AG04449 (cell line): ENCODE results near the gene SETD1B.

Experiments
- CTCF ChIA-PET: fragments of 350-600 bp; formaldehyde crosslinking; extraction: SDS; loops from one replicate; lab custom pipeline; 2021; ENCODE audit warnings: antibody characterized with exemption; lab: Yijun Ruan, JAX
- POLR2A ChIA-PET: fragments of 400-600, 350-600 bp; formaldehyde crosslinking; extraction: SDS; loops from one replicate; lab custom pipeline; 2020; ENCODE audit warnings: antibody characterized with exemption, inconsistent platforms; lab: Yijun Ruan, JAX
- DNase-seq: peaks from one replicate; pipeline ENCODE4 v3.0.0-alpha.2; 2010; ENCODE audit warnings: low read depth, low spot score
- H3K4me3 ChIP-seq: 2 replicates; pipeline ENCODE4 v1.5.1; 2011; ENCODE audit warnings: low read depth, mild to moderate bottlenecking, control low read depth, low read length
- CTCF ChIP-seq: IDR thresholded peaks from one replicate; pipeline ENCODE4 v1.5.1; 2011; ENCODE audit warnings: mild to moderate bottlenecking, moderate library complexity, low read length, control low read depth, inconsistent platforms; ENCODE audit not compliant: insufficient read depth; ENCODE audit errors: missing control alignments

Gene SETD1B

DNA sequence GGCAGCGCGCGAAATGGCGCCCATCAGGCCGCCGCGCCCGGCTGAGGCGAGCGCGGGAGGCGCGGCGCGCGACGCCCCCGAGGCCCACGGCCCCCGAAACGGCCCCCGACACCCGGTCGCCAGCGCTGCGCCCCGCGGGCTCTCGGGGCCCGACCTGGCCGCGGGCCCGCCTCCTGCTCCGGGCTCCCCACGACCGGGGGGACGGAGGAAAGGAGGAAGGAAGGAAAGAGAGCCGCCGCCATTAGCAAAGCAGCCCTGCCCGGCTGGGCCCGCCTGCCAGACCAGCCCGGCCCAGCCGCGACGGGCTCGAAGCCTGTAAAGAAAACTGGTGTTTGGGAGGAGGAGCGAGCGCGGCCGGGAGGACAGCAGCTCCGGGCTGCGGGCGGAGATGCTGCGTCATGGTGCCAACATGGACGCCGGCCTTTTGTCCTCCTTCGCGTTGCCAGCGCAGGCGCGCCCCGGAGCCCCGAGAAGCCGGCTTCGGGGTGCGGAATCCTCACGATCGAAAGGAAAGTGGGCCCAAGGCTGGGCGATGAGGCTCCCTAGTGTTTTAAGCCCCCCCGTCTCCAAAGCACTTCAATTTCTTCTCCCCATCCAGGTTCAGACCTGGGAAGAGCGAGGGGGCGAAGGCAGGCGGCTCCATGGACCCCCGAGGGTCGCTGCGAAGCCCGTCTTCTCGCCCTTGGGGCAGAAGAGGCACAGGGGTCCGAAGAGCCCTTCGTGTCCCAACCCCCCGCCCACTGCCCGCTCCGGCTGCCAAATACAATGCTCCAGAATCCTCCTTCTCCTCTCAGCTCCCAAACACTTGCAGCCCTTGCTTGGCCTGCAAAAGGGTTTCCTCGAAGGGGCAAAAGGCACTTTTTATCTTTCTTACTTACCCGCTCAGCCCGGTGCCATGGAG lies 2.9 kb upstream of the SETD1B start:
- ChIA-PET CTCF (interaction anchor here (0.9 to 32.5 kb wide), 4 partner anchors 5 to 87 kb away, joined by 3 to 1100 read pairs (median 552); partner anchors contain the start of genes PSMD9, RHOF and SETD1B), POLR2A (interaction anchor here (0.7 to 4.5 kb wide), 5 partner anchors 10 to 88 kb away, joined by 3 to 27 read pairs (median 4); partner anchors contain the start of gene PSMD9)
- H3K4me3 ChIP-seq, result peak overlapping the region; percentile 69
- TF ChIP-seq CTCF, result no peak
- no peak for DNase-seq

DNA sequence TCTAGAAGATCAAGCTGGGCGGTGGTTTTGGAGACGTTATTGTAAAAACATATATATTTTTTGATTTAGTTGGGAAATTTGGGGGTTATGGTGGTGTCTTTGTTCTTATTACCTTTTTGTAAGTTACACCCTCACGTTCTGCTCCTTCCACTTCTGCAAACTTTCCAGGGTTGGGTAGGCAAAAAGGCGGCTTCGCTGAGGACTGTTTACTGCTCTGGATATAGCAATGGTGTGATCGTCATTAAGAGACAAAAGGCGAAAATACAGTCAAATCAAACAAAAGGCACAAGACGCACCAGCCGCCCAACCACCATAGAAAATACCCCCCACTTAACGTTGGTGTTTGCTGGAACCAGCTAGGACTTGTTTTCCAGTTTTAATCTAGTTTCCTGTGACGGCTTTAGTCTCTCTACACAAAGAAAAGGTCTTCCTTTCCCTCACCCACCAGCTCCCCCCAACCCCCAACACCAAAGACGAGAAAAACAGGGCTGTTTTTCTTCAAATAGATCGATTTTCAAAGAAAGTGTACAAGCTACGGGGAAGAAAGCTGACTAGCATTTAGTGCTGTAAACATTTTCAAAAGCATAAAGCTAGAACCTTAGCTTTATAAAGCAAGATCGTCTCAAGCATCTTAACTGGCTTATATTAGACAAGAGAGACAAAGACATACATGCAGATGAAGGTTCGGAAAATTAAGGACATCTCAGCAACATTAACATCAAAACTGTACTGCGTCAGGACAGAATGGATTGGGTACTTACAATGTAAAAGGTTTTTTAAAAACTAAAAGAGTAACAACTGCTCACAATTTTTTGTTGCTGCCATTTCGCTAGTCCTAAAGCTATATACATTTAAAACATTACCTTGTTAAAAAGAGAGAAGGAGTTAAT lies 2.0 kb upstream of the SETD1B start:
- H3K4me3 ChIP-seq, result peak overlapping the region; percentile 69
- ChIA-PET CTCF (interaction anchor here (1.5 to 32.5 kb wide), 3 partner anchors 4 to 86 kb away, joined by 5 to 1100 read pairs (median 1100); partner anchors contain the start of genes PSMD9, RHOF and SETD1B), POLR2A (interaction anchor here (1.0 to 4.5 kb wide), 4 partner anchors 7 to 86 kb away, joined by 4 to 27 read pairs (median 10); partner anchors contain the start of gene RHOF)
- DNase-seq, result no peak
- no peak for TF ChIP-seq CTCF

DNA sequence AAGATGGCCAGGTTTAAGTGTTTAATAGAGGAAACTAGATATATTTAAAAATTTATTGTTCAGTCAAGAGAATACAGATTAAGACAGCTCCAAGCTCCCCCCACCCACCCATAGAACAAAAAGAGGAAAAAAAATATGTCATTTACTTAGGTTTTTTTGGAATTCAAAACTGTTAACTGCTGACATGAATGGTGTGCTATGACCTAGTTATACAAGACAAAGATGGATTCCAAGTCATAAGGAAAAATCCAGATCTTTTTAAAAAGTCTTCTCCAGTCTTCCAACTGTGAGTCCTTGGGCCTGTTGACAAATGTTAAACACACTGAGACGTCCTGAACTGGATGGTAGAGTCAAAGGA lies 1.3 kb upstream of the SETD1B start:
- no peak for DNase-seq
- TF ChIP-seq CTCF, result no peak
- ChIA-PET POLR2A (interaction anchor here (0.8 to 4.5 kb wide), 4 partner anchors 8 to 86 kb away, joined by 3 to 27 read pairs (median 12); partner anchors contain the start of genes PSMD9 and RHOF), CTCF (interaction anchor here (1.5 to 32.5 kb wide), 3 partner anchors 4 to 86 kb away, joined by 5 to 1100 read pairs (median 1100); partner anchors contain the start of genes PSMD9, RHOF and SETD1B)
- peak overlapping the region; percentile 69 for H3K4me3 ChIP-seq

GRCh38 chr12:121802843-121803698 lies 738 bp upstream of the SETD1B start:
- peak overlapping the region; percentile 69 for H3K4me3 ChIP-seq
- DNase-seq, result peak; percentile 81
- ChIA-PET POLR2A (interaction anchor here (0.8 to 4.5 kb wide), 5 partner anchors 8 to 275 kb away, joined by 3 to 27 read pairs (median 8); partner anchors contain the start of genes PSMD9 and RHOF), CTCF (interaction anchor here (31.1 to 32.5 kb wide), 2 partner anchors 3 to 16 kb away, joined by 1100 read pairs; partner anchors contain the start of genes RHOF and SETD1B)
- TF ChIP-seq CTCF, result no peak

DNA sequence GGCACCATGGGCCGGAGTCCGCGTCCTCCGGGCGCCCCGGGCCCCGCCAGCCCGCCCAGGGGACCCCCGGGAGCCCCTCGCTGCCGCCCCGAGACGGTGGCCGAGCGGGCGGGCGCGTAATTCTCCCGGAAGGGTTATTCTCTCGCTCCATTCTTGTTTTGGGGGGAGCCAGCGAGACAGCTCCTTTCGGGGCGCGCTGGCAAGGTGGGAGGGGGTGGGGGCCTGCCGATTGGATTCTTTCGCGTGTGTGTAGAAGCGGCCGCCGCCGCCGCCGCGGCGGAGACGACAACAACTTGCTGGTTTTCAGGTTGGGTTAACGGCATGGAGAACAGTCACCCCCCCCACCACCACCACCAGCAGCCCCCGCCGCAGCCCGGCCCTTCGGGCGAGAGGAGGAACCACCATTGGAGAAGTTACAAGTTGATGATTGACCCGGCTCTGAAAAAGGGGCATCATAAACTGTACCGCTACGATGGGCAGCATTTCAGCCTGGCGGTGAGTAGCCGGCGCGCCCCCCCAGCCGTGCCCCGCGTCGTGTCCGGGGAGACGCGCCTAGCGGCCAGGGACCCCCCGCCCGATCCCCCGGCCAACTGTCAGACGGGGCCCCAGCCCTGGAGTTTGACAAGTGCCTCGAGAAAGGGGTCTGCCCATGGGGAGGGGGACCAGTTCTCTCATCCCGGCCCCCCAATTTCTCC lies 755 bp downstream of the SETD1B start:
- DNase-seq, result no peak
- ChIA-PET POLR2A (interaction anchor here (0.6 to 3.0 kb wide), 4 partner anchors 10 to 273 kb away, joined by 3 to 17 read pairs (median 3); partner anchors contain the start of gene RHOF), CTCF (interaction anchor here (1.0 to 31.1 kb wide), 4 partner anchors 12 to 84 kb away, joined by 3 to 1100 read pairs (median 8); partner anchors contain the start of genes PSMD9 and RHOF)
- peak overlapping the region; percentile 69 for H3K4me3 ChIP-seq
- no peak for TF ChIP-seq CTCF
